Thyroid gland (tissue), 4 donors: ENCODE data around the gene KIF2C.

Experiments
- CTCF ChIP-seq, 6 experiments: fragments of 200-600 bp in 3 of 6; fragments of 450-650 bp in 3 of 6; sonication (generic) in 3 of 6; IDR thresholded peaks; one replicate each; pipeline ENCODE4 v1.5.1; 2016 to 2019; ENCODE audit warnings: antibody characterized with exemption in 6 of 6, mild to moderate bottlenecking in 2 of 6, inconsistent platforms in 1 of 6, moderate library complexity in 1 of 6
- POLR2A ChIP-seq, 2 donors: fragments of 450-650 bp; IDR thresholded peaks; one replicate each; pipeline ENCODE4 v1.6.1; 2017; ENCODE audit warnings: antibody characterized with exemption in 2 of 2, mild to moderate bottlenecking in 2 of 2, moderate library complexity in 1 of 2

GRCh38 chr1:44760876-44761275, 21.2 kb downstream of the KIF2C start:
- TF ChIP-seq CTCF (IDR thresholded peaks at IDR 0.05) = no peak
- no peak for TF ChIP-seq POLR2A (IDR thresholded peaks at IDR 0.05)
